ENCODE results near the gene CNTN2. TPM values are rescaled to one million over a fixed set of nuclear protein-coding genes. Genes with fewer than 3 reads are reported as not detected.

Gene CNTN2
- total and polyA plus RNA-seq, 2 of the 8 experiments (the other 6 are each of a cell fraction or from before 2014, with no cell fraction given): 1.2 to 3.9 TPM

- no peak for TF ChIP-seq CHD7 (IDR thresholded peaks at IDR 0.05; ENCODE audit: insufficient replicate concordance, low read length)
- no peak for TF ChIP-seq CREB1 (IDR thresholded peaks at IDR 0.05)
- TF ChIP-seq EZH2 (IDR thresholded peaks at IDR 0.05; ENCODE audit: low read depth, low read length, severe bottlenecking): no peak
- TF ChIP-seq TBP (IDR thresholded peaks at IDR 0.05; ENCODE audit: low read depth, low read length): no peak
- TF ChIP-seq CBX8 (IDR thresholded peaks at IDR 0.05; ENCODE audit: borderline replicate concordance, low read depth, low read length): no peak
- TF ChIP-seq CTBP2 (IDR thresholded peaks at IDR 0.05; ENCODE audit: borderline replicate concordance, insufficient read depth, insufficient read length, low read length): no peak
Measured at GRCh38 chr1:205077158-205077933, 34.3 kb downstream of the CNTN2 start (continued).

All from H1 (cell line).